WTC11 (cell line): ENCODE results near the gene ECHDC3. TPM values are rescaled to one million over a fixed set of nuclear protein-coding genes. Genes with fewer than 3 reads are reported as not detected.

ENCODE experiments used
- ATAC-seq: fragments of 200-7000 bp; cut with Tn5 transposase; 2 replicates; pipeline ENCODE4 v1.10.0; 2021; ENCODE audit warnings: mild to moderate bottlenecking, moderate library complexity
- CTCF ChIA-PET: fragments of 300-600 bp; sonication (Branson Sonifier 250); formaldehyde crosslinking; loops from one replicate; lab custom pipeline; 2021; ENCODE audit warnings: antibody characterized with exemption; lab: Charles Lee
- POLR2A ChIA-PET: fragments of 350-600 bp; sonication (Branson Sonifier 250); formaldehyde crosslinking; loops from one replicate; lab custom pipeline; 2021; ENCODE audit warnings: antibody characterized with exemption; lab: Charles Lee
- DNase-seq: peaks from one replicate; pipeline ENCODE4 v3.0.0; 2021; ENCODE audit warnings: low spot score
- H3K27ac Mint-ChIP-seq: 2 replicates; pipeline ENCODE4 v1.8.0; 2021; ENCODE audit warnings: mixed read lengths
- H3K27me3 Mint-ChIP-seq: 2 replicates; pipeline ENCODE4 v1.8.0; 2021; ENCODE audit warnings: low read depth, mild to moderate bottlenecking, moderate library complexity, mixed read lengths
- H3K36me3 Mint-ChIP-seq: 2 replicates; pipeline ENCODE4 v1.8.0; 2021; ENCODE audit warnings: mixed read lengths
- H3K4me1 Mint-ChIP-seq: 2 replicates; pipeline ENCODE4 v1.8.0; 2022; ENCODE audit warnings: mixed read lengths
- H3K4me3 Mint-ChIP-seq: 2 replicates; pipeline ENCODE4 v1.8.0; 2021; ENCODE audit warnings: mild to moderate bottlenecking, moderate library complexity, mixed read lengths
- H3K9me3 Mint-ChIP-seq: 2 replicates; pipeline ENCODE4 v1.8.0; 2021; ENCODE audit warnings: mixed read lengths
- ARID4B ChIP-seq: sonication (generic); formaldehyde crosslinking; IDR thresholded peaks from 2 replicates; pipeline ENCODE4 v1.8.0; 2023; ENCODE audit warnings: missing genetic modification reagents, mild to moderate bottlenecking, borderline replicate concordance
- ATF1 ChIP-seq: sonication (generic); formaldehyde crosslinking; IDR thresholded peaks from 2 replicates; pipeline ENCODE4 v1.8.1; 2023; ENCODE audit warnings: mild to moderate bottlenecking, moderate library complexity, missing genetic modification reagents
- E2F1 ChIP-seq: sonication (generic); formaldehyde crosslinking; IDR thresholded peaks from 2 replicates; pipeline ENCODE4 v1.8.0; 2022; ENCODE audit warnings: mild to moderate bottlenecking, missing genetic modification reagents
- ERG ChIP-seq: fragments of 250-450 bp; sonication (Bioruptor Pico); IDR thresholded peaks from 2 replicates; pipeline ENCODE4 v1.8.0; 2021; ENCODE audit warnings: mild to moderate bottlenecking
- FOXJ3 ChIP-seq: sonication (generic); formaldehyde crosslinking; IDR thresholded peaks from 2 replicates; pipeline ENCODE4 v1.9.0; 2021; ENCODE audit warnings: missing genetic modification reagents, mild to moderate bottlenecking, borderline replicate concordance
- FOXK1 ChIP-seq: sonication (generic); formaldehyde crosslinking; IDR thresholded peaks from 2 replicates; pipeline ENCODE4 v1.8.0; 2022; ENCODE audit warnings: mild to moderate bottlenecking, moderate library complexity, missing genetic modification reagents
- GABPB1 ChIP-seq: sonication (generic); formaldehyde crosslinking; IDR thresholded peaks from 2 replicates; pipeline ENCODE4 v1.8.1; 2023; ENCODE audit warnings: mild to moderate bottlenecking, missing genetic modification reagents
- GTF2I ChIP-seq: fragments of 250-450 bp; sonication (Bioruptor Pico); conservative IDR thresholded peaks from 2 replicates; pipeline ENCODE4 v1.4.0; 2021; ENCODE audit warnings: mild to moderate bottlenecking
- NFYB ChIP-seq: sonication (generic); formaldehyde crosslinking; conservative IDR thresholded peaks from 2 replicates; pipeline ENCODE4 v1.8.0; 2022; ENCODE audit warnings: low read depth, missing genetic modification reagents
- NR1H2 ChIP-seq: sonication (generic); formaldehyde crosslinking; IDR thresholded peaks from 2 replicates; pipeline ENCODE4 v1.9.0; 2021; ENCODE audit warnings: mild to moderate bottlenecking, moderate library complexity, missing genetic modification reagents
- TCF7 ChIP-seq: sonication (generic); formaldehyde crosslinking; IDR thresholded peaks from 2 replicates; pipeline ENCODE4 v1.8.0; 2022; ENCODE audit warnings: mild to moderate bottlenecking, low read depth, missing genetic modification reagents, moderate library complexity
- TEAD1 ChIP-seq: sonication (generic); formaldehyde crosslinking; IDR thresholded peaks from 2 replicates; pipeline ENCODE4 v1.8.0; 2022; ENCODE audit warnings: mild to moderate bottlenecking, missing genetic modification reagents
- ZNF232 ChIP-seq: sonication (generic); formaldehyde crosslinking; IDR thresholded peaks from 2 replicates; pipeline ENCODE4 v1.8.0; 2022; ENCODE audit warnings: mild to moderate bottlenecking, missing genetic modification reagents
- ZNF425 ChIP-seq: fragments of 250-450 bp; sonication (Bioruptor Pico); conservative IDR thresholded peaks from 2 replicates; pipeline ENCODE4 v1.9.0; 2021; ENCODE audit warnings: mild to moderate bottlenecking
- ZNF532 ChIP-seq: fragments of 250-450 bp; sonication (Bioruptor Pico); IDR thresholded peaks from 2 replicates; pipeline ENCODE4 v1.9.0; 2021; ENCODE audit warnings: mild to moderate bottlenecking, borderline replicate concordance
- ZNF671 ChIP-seq: fragments of 250-450 bp; sonication (Bioruptor Pico); IDR thresholded peaks from 2 replicates; pipeline ENCODE4 v1.8.0; 2021; ENCODE audit warnings: mild to moderate bottlenecking
- total RNA-seq: library from RNA; stranded (reverse); gene quantifications from 3 replicates; pipeline ENCODE4 v1.2.3, GENCODE V29; 2021

ECHDC3 gene
- total RNA-seq, 1 experiment from 2014 or later, result 17.1 TPM

- no peak for TF ChIP-seq FOXJ3 (CRISPR knock-in tag)
Observed at GRCh38 chr10:11765141-11765540, 23.0 kb downstream of the ECHDC3 start (continued).

GRCh38 chr10:11772575-11773288, 30.6 kb downstream of the ECHDC3 start:
- TF ChIP-seq TEAD1 (CRISPR knock-in tag) (no peak), ATF1 (CRISPR knock-in tag) (no peak), GABPB1 (CRISPR knock-in tag) (no peak), ZNF671 (CRISPR knock-in tag) (no peak), ZNF232 (no peak), NFYB (CRISPR knock-in tag) (no peak), E2F1 (no peak), NR1H2 (CRISPR knock-in tag) (no peak), FOXK1 (CRISPR knock-in tag) (no peak)

GRCh38 chr10:11773761-11774441, 31.7 kb downstream of the ECHDC3 start:
- POLR2A ChIA-PET, result no interaction called here
- Mint-ChIP-seq H3K4me3 (no peak overlapping the region), H3K36me3 (no peaks in the 10 kb centered on the region), H3K4me1 (no peaks in the 10 kb centered on the region), H3K27me3 (no peaks in the 10 kb centered on the region; the same call in 1 of the 2 replicates), H3K27ac (no peak overlapping the region), H3K9me3 (peaks cover 5% of the 10 kb centered on the region)
- CTCF ChIA-PET, result interaction anchor here (0.9 to 2.2 kb wide), 3 partner anchors 9 to 24 kb away, joined by 3 to 8 read pairs (median 7); no protein-coding TSS in a partner anchor
- DNase-seq, result no peak
- TF ChIP-seq GTF2I (CRISPR knock-in tag), result no peak
- TF ChIP-seq TCF7 (CRISPR knock-in tag), result no peak
- TF ChIP-seq ZNF425 (CRISPR knock-in tag), result no peak
- TF ChIP-seq ARID4B, result no peak
- no peak for TF ChIP-seq ERG (CRISPR knock-in tag)
- TF ChIP-seq ZNF532 (CRISPR knock-in tag), result no peak
- ATAC-seq, result no peak

More at GRCh38 chr10:11772575-11773288, 30.6 kb downstream of the ECHDC3 start:
- ATAC-seq, result no peak
- no peaks in the 10 kb centered on the region; the same call in 1 of the 2 replicates for H3K9me3 Mint-ChIP-seq
- no peaks in the 10 kb centered on the region for H3K36me3 Mint-ChIP-seq
- H3K27me3 Mint-ChIP-seq, result no peaks in the 10 kb centered on the region; the same call in 1 of the 2 replicates
- no peak overlapping the region for H3K4me3 Mint-ChIP-seq
- H3K27ac Mint-ChIP-seq, result no peak overlapping the region
- CTCF ChIA-PET, result interaction anchor here (1.7 kb wide), 1 partner anchor 10 kb away, joined by 8 read pairs; no protein-coding TSS in a partner anchor
- POLR2A ChIA-PET, result no interaction called here
- no peak for DNase-seq
- no peaks in the 10 kb centered on the region for H3K4me1 Mint-ChIP-seq
